ENCODE measurements around the gene TMBIM6.

Gene TMBIM6

DNA sequence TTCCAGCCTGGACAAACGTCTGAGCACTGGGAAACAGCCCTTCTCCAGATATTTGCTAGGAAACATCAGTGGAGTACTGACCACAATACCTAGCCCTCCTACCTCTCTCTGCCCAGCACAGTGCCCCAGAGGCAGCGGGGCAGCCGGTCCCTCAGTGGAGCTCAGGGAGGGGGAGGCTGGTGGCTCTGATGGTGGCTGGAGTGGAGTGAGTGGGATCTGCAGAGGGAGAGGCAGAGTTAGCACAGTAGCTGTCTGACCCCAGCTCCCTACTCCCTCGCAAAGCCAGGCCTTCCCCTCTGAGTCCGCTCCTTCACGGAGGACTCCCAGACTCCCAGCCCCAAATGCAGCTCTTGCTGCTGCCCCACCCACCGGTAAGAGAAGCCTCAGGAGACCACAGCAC lies 56.9 kb downstream of the TMBIM6 start:
- no peak for DNase-seq

DNA sequence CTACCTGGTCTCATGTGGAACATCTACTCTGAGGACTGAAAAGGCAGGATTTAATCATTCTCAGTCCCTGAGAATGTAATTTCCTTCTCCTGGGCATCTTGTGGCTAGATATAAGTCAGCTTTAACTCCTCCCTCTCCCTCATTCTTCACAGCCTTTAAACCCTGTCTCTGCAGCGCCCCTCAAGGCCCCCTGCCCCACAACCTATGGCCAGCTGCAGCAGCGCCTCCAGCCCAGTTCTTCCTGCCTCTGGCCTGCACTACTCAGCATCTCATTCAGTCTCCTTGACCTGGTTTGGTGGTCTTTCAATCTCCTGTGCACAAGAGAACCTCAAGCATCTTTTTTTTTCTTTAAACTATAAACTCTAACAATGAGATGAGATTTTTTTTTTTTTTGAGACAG lies 57.6 kb downstream of the TMBIM6 start:
- no peak for DNase-seq

DNA sequence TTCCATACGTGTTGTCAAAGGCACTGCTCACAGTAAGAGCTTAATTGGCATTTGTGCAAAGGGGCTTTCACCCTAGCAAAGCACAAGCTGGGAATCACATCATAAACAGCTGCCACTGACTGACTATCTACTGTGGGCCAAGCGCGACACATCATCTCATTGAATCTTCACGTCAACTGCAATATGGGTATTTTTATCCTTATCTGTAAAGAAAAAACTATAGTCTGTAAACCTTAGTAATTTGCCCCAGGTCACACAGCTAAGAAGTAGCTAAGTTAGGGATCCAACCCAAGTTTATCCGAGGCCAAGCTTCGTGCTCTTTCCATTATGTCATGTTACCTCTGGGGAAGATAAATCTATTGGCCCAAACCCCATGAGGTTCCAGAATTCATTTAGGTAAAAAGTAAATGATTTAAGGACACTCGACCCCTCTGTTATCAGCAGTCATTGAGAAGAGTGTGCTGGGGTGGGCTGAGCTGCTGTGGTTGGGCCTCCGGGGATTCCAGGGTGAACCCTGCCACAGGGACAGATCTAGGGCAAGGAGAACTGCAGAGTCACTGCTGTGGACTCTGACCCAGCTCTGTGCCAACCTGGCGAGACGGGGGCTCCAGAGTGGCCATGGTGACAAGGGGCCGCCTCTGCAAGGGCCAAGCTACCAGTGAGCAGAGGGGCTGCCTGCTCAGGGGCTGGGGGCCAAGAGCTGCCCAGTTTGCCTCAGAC lies 59.2 kb downstream of the TMBIM6 start:
- no peak for DNase-seq

DNA sequence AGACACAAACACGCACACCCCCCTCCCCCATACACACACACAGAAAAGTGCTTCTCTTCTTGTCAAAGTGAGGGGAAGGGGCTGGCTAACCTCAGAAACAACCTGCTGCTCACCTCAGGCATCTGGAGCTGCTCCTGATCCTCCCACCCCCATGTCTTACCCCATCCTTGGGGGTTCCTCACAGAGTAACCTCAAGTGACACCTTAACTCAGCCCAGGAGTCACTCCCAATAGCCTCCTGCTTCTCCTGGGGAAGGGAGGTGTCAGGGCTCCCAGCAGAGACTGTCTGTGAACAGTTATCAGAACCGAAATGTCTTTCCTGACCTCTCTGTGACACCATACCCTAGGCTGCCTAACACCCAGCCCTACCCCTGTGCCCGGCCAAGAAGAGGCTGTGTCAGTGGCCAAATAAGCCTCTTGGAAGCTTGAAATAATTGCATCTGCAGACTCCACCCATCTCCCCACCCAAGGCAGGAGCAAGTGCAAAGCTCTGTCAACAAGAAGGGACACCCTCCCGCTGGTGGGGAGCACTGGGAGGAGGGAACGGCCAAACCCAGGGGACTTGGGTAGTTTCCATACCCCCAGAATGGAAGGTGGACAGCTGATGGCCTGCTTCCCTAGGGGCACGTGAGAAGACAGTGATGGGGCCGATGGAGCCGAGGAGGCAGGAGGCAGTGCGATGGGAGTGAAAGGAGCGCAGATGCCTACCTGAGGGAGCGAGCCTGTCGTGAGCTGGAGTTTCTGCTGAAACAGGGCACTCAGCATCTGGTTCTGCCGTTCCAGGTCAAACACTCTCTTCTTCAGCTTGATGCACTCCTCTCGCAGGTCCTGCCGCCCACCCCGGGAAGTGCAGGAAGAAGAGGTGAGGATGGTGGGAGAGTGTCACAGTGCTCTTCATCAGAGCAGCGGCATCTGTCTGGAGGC lies 60.0 kb downstream of the TMBIM6 start:
- DNase-seq, result no peak

DNA sequence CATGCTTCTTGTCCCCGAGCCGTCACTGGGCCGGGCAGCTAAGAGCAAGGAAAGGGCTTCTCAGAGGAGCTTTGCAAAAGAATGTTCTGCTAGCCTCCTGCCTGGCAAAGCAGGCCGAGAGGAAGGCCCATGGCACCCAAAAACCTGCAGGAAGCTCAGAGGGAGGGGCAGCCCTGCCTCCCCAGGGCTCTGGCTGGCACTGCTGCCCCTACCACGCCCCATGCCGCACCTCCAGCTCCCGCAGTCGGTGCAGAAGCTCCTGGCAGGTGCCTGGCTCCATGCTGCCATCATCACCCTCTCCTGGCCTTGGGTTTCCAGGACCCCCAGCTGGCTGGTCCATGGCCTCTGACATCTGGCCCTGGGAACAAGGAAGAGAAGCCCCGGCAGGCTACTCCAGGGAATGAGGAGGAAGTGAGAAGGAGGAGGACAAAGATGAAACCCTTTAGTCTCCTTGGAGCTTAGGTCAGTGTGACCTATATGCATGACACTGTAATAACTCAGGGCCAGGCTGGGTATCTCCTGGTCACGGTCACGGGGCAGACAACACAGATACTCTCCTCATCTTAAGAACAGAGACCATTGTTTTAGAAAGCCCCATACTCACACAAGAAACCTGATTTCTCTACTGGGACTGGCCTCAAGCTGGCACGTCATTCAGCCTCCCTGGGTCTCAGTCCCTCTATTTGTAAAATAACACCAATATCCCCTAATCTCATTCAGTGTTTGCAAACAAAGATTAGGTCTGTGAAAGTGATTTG lies 62.5 kb downstream of the TMBIM6 start:
- no peak for DNase-seq

DNA sequence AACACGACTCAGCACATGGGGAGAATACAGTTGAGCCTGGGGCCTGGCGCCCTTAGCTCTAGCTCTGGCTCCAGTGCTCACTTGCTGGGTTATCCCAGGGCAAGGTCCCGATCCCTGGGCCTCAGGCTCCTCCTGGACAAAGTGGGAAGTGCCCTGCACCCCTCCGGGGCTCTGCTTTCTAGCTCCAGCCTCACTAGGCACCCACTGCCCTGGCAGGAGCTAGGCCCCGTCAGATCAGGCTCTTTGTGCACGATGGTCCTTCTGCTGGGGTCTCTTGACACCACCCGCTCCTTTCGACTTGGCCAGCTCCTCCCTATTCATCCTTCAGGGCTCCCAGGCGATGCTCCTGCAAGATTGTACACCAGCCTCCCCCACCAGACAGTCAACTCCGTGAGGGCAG lies 63.5 kb downstream of the TMBIM6 start:
- DNase-seq, result no peak

DNA sequence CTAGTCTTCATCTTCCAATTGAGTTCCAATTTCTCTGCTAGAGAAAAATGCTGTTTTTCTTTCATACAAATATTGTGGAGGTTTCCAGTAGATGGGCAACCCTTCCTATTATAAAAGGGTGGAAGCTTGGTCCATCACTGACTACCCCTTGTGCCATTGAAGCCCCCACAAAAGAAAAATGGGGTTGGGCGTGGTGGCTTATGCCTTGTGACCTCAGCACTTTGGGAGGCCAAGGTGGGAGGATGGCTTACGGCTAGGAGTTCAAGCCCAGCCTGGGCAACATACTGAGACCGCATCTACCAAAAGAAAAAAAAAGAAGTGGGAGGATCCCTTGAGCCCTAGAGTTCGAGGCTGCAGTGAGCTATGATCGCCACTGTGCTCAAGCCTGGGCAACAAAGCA lies 64.1 kb downstream of the TMBIM6 start:
- no peak for DNase-seq

DNA sequence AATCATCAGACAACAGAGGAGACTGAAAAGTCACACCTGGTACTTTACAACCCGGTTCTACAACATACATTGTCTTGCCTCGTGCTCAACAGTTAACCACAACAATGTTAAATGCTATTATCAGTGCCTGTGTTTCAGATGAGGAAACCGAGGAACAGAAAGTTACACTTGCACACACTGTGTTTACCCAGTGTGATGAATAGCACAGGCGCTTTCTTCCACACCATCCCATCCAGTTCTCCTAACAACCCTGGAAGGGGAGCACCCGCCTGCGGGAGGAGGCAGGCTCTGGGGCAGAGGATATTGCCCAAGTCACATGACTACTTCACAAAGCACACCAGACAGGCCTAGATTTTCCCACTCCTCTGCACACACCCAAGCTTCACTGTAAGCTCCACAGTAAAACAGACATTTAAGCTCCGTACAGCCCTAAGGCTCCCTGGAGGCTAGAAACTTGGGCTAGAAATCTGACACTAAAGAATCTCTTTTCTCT lies 65.0 kb downstream of the TMBIM6 start:
- no peak for DNase-seq

DNA sequence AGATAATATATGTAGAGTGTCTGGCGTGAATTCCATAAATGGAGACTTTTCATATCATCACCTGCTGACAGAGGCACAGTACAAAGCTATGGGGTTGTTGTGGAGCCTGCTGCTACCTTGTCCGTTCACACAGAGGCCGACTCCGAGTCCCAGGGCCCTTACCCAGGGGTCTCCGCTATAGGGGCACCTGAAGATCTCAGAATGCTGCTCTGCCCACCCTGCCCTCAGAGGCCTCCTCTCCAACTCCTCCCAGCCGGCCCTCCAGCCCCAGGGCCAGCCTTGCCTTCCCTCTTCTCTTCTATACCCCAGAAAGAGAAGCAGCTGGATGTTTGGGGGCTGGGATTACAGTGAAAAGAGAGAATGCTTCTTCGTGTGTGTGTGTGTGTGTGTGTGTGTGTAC lies 65.5 kb downstream of the TMBIM6 start:
- DNase-seq, result no peak

DNA sequence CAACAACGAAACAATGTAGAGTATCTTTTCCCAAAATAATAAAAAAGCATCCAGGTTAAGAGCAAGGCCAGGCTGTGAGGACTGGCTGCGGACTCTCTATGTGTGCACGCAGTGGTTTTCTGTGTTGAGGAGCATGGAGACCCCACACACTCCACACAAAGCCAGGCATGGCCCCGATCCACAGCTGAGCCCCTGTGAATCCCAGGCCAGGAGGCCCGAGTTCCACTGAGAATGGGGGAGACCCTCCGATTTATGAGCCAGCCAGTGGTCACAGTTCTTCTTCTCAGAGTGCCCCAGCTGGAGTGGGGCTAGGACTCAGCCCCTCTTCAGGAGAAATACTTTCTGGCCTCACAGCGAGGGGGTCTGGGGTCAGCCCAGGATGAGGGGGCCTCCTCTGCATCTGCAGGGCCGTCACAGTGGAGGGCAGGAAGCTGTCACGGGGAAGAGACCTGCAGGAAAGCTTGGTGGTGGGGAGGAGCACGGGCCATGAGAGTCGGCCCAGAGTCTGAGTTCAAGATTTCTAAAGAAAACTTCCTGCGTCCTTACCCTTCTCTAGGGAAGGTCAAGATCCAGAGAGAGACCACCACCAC lies 66.7 kb downstream of the TMBIM6 start:
- DNase-seq, result no peak

DNA sequence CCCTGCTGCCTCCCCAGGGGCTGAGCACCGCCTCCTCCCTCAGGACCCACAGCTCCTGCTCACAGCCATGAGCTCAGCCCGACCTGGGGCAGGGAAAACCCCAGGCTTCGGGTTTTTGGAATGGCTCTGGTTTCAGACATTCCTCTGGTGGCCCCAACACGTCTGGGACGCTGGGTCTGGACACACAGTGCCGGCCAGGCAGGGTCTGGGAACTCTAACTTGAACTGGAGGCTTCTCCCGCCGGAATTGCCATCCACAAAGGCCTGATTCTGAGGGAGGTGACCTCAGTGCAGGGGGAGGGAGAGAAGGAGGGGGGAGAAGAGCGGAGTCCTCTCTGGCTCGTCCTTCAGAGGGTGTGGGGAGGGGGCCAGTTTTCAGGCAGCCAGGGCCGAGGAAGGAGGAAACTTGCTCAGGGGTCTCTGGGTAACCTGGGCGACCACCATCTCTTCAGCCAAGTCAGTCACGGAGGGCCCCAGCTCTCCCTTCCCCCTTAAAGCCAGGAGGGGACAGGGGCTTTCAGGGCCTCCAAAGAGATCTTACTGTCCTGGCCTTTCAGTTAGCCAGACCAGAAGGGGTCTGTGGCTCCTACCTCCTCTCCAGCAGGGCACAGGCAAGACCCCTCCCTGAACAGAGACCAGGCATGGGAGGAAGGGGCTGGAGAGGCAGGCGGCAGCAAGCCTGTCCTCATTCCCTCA lies 67.5 kb downstream of the TMBIM6 start:
- no peak for DNase-seq

DNA sequence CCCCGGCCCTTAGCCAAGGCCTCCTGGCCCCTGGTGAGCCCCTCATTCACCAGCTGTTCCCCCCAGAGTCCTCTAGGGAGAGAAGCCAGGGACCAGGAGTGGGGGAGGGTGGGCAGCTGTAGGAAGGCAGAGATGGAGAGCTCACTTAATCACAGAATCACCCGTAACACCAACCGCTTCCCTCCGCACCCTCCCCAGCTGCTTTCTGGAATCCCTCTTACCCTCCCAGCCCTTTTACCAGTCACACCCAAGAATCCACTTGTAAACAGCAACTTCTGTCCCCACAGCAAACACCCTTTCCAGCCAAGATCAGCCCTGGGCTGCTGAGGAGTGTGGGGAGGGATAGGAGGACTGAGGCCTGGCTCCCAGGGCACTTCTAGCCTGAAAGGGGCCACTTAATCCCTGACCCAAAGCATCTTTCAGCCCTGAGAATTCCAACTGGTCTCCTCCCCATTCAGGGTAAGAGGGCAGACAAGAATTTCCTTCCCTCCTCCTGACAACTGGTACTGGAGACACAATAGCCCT lies 68.1 kb downstream of the TMBIM6 start:
- no peak for DNase-seq

DNA sequence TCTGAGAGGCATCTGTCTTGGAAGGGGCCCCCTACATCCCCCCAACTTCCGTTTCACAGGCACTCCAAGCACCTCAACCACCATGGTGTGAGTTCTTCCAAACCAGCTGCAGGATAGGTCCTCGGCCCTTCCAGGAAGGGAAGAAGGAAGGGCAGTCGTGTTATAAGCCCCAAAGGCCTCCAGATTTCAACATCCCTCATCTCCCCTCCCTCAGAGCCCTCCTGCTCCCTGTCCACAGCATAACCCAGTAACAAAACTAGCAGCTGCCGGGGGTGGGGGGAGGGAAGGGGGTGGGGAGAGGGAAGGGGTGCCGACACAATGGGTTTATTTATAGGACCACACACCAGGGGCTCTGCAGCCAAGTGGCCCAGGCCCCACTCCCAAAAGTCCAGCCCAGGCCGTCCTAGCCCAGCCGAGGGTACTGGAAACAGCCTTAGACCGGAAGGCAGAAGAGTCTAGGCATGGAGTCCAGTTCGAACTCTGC lies 68.6 kb downstream of the TMBIM6 start:
- DNase-seq, result no peak

DNA sequence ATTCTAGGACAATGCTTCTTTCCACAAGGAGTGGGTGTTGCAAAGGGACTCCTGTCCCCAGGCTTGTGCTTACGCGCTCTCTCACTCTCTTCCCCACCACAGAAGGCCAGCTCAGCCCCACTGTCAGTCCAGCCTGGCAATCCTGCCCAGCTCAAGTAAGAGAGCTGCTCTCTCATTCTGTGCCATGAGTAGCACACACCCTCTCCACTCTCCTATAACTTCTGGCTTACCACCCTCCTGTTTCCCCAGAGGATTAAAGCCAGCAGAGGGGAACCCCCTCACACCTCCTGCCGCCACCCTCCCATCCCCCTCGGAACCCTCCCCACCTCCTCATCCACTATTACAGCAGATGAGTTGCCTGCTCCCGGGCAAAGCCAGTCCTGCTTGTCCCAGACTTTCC lies 69.8 kb downstream of the TMBIM6 start:
- DNase-seq, result no peak

DNA sequence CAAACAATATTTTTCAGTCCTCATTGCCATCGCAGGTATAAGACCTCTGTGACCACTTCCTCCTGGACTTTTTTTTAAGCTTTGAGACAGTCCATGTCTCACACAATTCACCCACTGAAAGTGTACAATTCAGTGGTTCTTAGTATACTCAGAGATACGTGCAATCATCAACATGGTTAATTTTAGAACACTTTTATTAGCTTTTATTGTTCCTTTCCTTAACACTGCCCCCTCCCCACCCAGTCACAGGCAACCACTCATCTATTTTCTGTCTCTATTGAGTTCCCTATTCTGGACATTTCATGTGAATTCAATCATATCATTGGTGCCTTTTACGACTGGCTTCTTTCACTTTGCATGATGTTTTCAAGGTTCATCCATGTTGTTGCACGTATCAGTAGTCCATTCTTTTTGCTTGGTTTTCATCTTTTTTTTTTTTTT lies 70.6 kb downstream of the TMBIM6 start:
- DNase-seq, result no peak

DNA sequence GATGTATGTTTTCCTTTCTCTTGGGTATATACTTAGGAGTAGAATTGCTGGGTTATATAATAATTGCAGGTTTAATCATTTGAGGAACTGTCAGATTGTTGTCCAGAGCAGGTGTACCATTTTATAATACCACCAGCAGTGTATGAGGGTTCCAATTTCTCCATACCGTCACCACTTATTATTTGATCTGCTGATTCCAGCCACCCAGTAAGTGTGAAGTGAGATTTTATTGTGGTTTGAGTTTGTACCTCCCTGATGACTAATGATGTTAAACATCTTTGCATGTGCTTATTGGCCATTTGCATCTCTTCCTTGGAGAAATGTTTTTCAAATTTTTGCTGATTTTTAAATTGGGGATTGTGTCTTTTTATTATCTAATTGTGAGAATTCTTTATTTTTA lies 71.8 kb downstream of the TMBIM6 start:
- DNase-seq, result no peak

Data from amniotic stem cell (primary cell).